HCT116 (cell line): ENCODE measurements around the gene SETSIP. TPM values are rescaled to one million over a fixed set of nuclear protein-coding genes. Genes with fewer than 3 reads are reported as not detected.

Source experiments
- ATAC-seq: fragments of 200-7000 bp; cut with Tn5 transposase; 2 replicates; pipeline ENCODE4 v1.9.1; 2020; ENCODE audit warnings: mild to moderate bottlenecking, moderate library complexity
- BruUV-seq: library from RNA; stranded (reverse); fragments of 400-500 nt; replicated peaks from 2 replicates; lab custom pipeline; 2021; lab: Mats Ljungman, UMichigan
- CTCF ChIA-PET: fragments of 300-600 bp; sonication (Branson Sonifier 250); formaldehyde crosslinking; loops from one replicate; lab custom pipeline; 2021; ENCODE audit warnings: antibody characterized with exemption; lab: Charles Lee
- POLR2A ChIA-PET: fragments of 300-600, 350-600 bp; sonication (Branson Sonifier 250); formaldehyde crosslinking; loops from one replicate; lab custom pipeline; 2021; ENCODE audit warnings: antibody characterized with exemption; lab: Charles Lee
- RAD21 ChIA-PET, 2 experiments: fragments of 300-600 bp; sonication (Branson Sonifier 250); formaldehyde crosslinking; loops; one replicate each; lab custom pipeline; 2023; ENCODE audit warnings: low total read pairs in 2 of 2; ENCODE audit not compliant: uncharacterized antibody in 2 of 2, unreplicated experiment in 2 of 2, low non-redundant PET in 1 of 2; lab: Charles Lee
- DNase-seq: peaks from one replicate; pipeline ENCODE4 v3.0.0-alpha.2; 2010; ENCODE audit warnings: low read depth, low spot score
- H2AFZ ChIP-seq: fragments of 200-600 bp; shearing (Covaris generic), sonication (generic); 2 replicates; pipeline ENCODE4 v1.6.1; 2017; ENCODE audit warnings: low read depth, mixed run types, mixed read lengths, antibody characterized with exemption, low read length; ENCODE audit not compliant: poor library complexity, severe bottlenecking
- H3K27ac ChIP-seq: 2 replicates; pipeline ENCODE4 v1.5.1; 2012; ENCODE audit warnings: low read depth, low read length
- H3K27me3 ChIP-seq: fragments of 200-600 bp; sonication (generic); 2 replicates; pipeline ENCODE4 v1.6.1; 2016; ENCODE audit warnings: mixed run types, low read length, mixed read lengths; ENCODE audit not compliant: insufficient read depth
- H3K36me3 ChIP-seq, 2 experiments: fragments of 200-500 bp in 1 of 2; fragments of 200-600 bp in 1 of 2; sonication (Bioruptor generic) in 1 of 2; sonication (generic) in 1 of 2; 2 replicates each; pipeline versions ENCODE4 v1.5.1 to v1.6.1; 2014 to 2016; ENCODE audit warnings: low read length in 2 of 2, inconsistent platforms in 1 of 2, mixed read lengths in 1 of 2, mixed run types in 1 of 2; ENCODE audit not compliant: insufficient read depth in 2 of 2, control insufficient read depth in 1 of 2
- H3K4me1 ChIP-seq, 2 experiments: fragments of 200-600 bp in 1 of 2; sonication (generic) in 1 of 2; 2 replicates each; pipeline versions ENCODE4 v1.5.1 to v1.6.1; 2012 to 2017; ENCODE audit warnings: low read length in 2 of 2, inconsistent platforms in 1 of 2, mild to moderate bottlenecking in 1 of 2, mixed read lengths in 1 of 2, mixed run types in 1 of 2, moderate library complexity in 1 of 2; ENCODE audit not compliant: insufficient read depth in 2 of 2, control insufficient read depth in 1 of 2
- H3K4me2 ChIP-seq: fragments of 200-600 bp; sonication (generic); 2 replicates; pipeline ENCODE4 v1.6.1; 2017; ENCODE audit warnings: mixed run types, low read length, mixed read lengths
- H3K4me3 ChIP-seq, 2 experiments: fragments of 200-600 bp in 1 of 2; sonication (generic) in 1 of 2; replicated peaks in 1 of 2; 2 replicates each; pipeline ENCODE4 v1.5.1; 2011 to 2016; ENCODE audit warnings: low read length in 2 of 2, control low read depth in 1 of 2, low read depth in 1 of 2, mild to moderate bottlenecking in 1 of 2, mixed read lengths in 1 of 2, mixed run types in 1 of 2
- H3K79me2 ChIP-seq: fragments of 200-600 bp; sonication (generic); 2 replicates; pipeline ENCODE4 v1.6.1; 2017; ENCODE audit warnings: mild to moderate bottlenecking, mixed run types, low read length, moderate library complexity, mixed read lengths; ENCODE audit not compliant: insufficient read depth
- H3K9ac ChIP-seq: fragments of 200-600 bp; sonication (generic); 2 replicates; pipeline ENCODE4 v1.6.1; 2016; ENCODE audit warnings: low read length, mixed read lengths
- H3K9me2 ChIP-seq: fragments of 200-600 bp; sonication (generic), shearing (Covaris generic); 2 replicates; pipeline ENCODE4 v1.6.1; 2017; ENCODE audit warnings: mixed run types, mild to moderate bottlenecking, moderate library complexity; ENCODE audit not compliant: insufficient read depth
- H3K9me3 ChIP-seq, 2 experiments: fragments of 200-500 bp in 1 of 2; fragments of 200-600 bp in 1 of 2; sonication (Bioruptor generic) in 1 of 2; sonication (generic) in 1 of 2; 2 replicates each; pipeline ENCODE4 v1.6.1; 2014 to 2017; ENCODE audit warnings: low read length in 2 of 2, mixed read lengths in 2 of 2, inconsistent platforms in 1 of 2, low read depth in 1 of 2, mild to moderate bottlenecking in 1 of 2, mixed run types in 1 of 2, moderate library complexity in 1 of 2; ENCODE audit not compliant: control insufficient read depth in 1 of 2, insufficient read depth in 1 of 2
- H4K20me1 ChIP-seq: fragments of 200-600 bp; sonication (generic), shearing (Covaris generic); 2 replicates; pipeline ENCODE4 v1.6.1; 2017; ENCODE audit warnings: mixed run types, mild to moderate bottlenecking, moderate library complexity; ENCODE audit not compliant: insufficient read depth
- ATF3 ChIP-seq: IDR thresholded peaks from 2 replicates; pipeline ENCODE4 v1.6.1; 2012
- CBX3 ChIP-seq: IDR thresholded peaks from 2 replicates; pipeline ENCODE4 v1.6.1; 2012; ENCODE audit warnings: low read depth
- CEBPB ChIP-seq: IDR thresholded peaks from 2 replicates; pipeline ENCODE4 v1.6.1; 2012; ENCODE audit warnings: low read depth
- CTCF ChIP-seq, 3 experiments: fragments of 200-600 bp in 1 of 3; sonication (generic) in 1 of 3; IDR thresholded peaks in 2 of 3; conservative IDR thresholded peaks in 1 of 3; 2 replicates each; pipeline ENCODE4 v1.5.1; 2012 to 2017; ENCODE audit warnings: low read depth in 2 of 3, low read length in 2 of 3, antibody characterized with exemption in 1 of 3, borderline replicate concordance in 1 of 3, control low read depth in 1 of 3, mild to moderate bottlenecking in 1 of 3, mixed read lengths in 1 of 3, mixed run types in 1 of 3, moderate library complexity in 1 of 3; ENCODE audit not compliant: insufficient read depth in 1 of 3
- ELF1 ChIP-seq: IDR thresholded peaks from 2 replicates; pipeline ENCODE4 v1.6.1; 2012; ENCODE audit warnings: low read depth, borderline replicate concordance
- EZH2 ChIP-seq: fragments of 200-600 bp; sonication (generic); IDR thresholded peaks from 2 replicates; pipeline ENCODE4 v1.6.1; 2017; ENCODE audit warnings: antibody characterized with exemption, mixed run types
- EZH2phosphoT487 ChIP-seq: fragments of 200-600 bp; IDR thresholded peaks from 2 replicates; pipeline ENCODE4 v1.6.1; 2018; ENCODE audit warnings: antibody characterized with exemption, borderline replicate concordance
- JUND ChIP-seq: IDR thresholded peaks from 2 replicates; pipeline ENCODE4 v1.6.1; 2012
- MAX ChIP-seq: IDR thresholded peaks from 2 replicates; pipeline ENCODE4 v1.6.1; 2012
- POLR2AphosphoS5 ChIP-seq: IDR thresholded peaks from 2 replicates; pipeline ENCODE4 v1.6.1; 2011; ENCODE audit warnings: mild to moderate bottlenecking, low read depth, low read length, moderate library complexity
- RAD21 ChIP-seq: IDR thresholded peaks from 2 replicates; pipeline ENCODE4 v1.6.1; 2012; ENCODE audit warnings: low read depth, mild to moderate bottlenecking
- REST ChIP-seq: IDR thresholded peaks from 2 replicates; pipeline ENCODE4 v1.6.1; 2012; ENCODE audit warnings: low read depth
- SIN3A ChIP-seq: IDR thresholded peaks from 2 replicates; pipeline ENCODE4 v1.6.1; 2012; ENCODE audit warnings: low read depth
- SP1 ChIP-seq: IDR thresholded peaks from 2 replicates; pipeline ENCODE4 v1.6.1; 2012; ENCODE audit warnings: low read depth
- SRF ChIP-seq: IDR thresholded peaks from 2 replicates; pipeline ENCODE4 v1.6.1; 2012; ENCODE audit warnings: low read depth
- TCF7L2 ChIP-seq: IDR thresholded peaks from 2 replicates; pipeline ENCODE4 v1.7.0; 2011; ENCODE audit warnings: borderline replicate concordance, inconsistent platforms; ENCODE audit not compliant: insufficient read depth, insufficient read length; ENCODE audit errors: extremely low read depth
- YY1 ChIP-seq: IDR thresholded peaks from 2 replicates; pipeline ENCODE4 v1.6.1; 2011; ENCODE audit warnings: low read length, low read depth, moderate library complexity, mild to moderate bottlenecking; ENCODE audit not compliant: insufficient replicate concordance; ENCODE audit errors: extremely low read depth
- ZBTB33 ChIP-seq: IDR thresholded peaks from 2 replicates; pipeline ENCODE4 v1.6.1; 2011; ENCODE audit warnings: mild to moderate bottlenecking, low read length, moderate library complexity; ENCODE audit not compliant: insufficient replicate concordance; ENCODE audit errors: extremely low read depth
- ZFX ChIP-seq: fragments of 450-650 bp; IDR thresholded peaks from 2 replicates; pipeline ENCODE4 v1.6.1; 2017
- ZNF274 ChIP-seq: fragments of 200-500 bp; sonication (Bioruptor generic); IDR thresholded peaks from 2 replicates; pipeline ENCODE4 v1.6.1; 2014; ENCODE audit warnings: mild to moderate bottlenecking, low read depth, low read length, inconsistent platforms
- intact Hi-C: fragments of 100-400 bp; cut with micrococcal nuclease; formaldehyde crosslinking; loops from 2 replicates; pipeline ENCODE4 v1.10.0; 2022
- total RNA-seq: library from RNA; stranded (reverse); gene quantifications from one replicate; pipeline ENCODE4 v1.2.1, GENCODE V29; 2021; ENCODE audit not compliant: unreplicated experiment

SETSIP gene
- total RNA-seq, 1 experiment from 2014 or later, result 0.27 TPM

GRCh38 chr1:92030656-92031107 lies 44.5 kb downstream of the SETSIP start:
- Histone ChIP-seq H3K27me3 (no peaks in the 10 kb centered on the region), H3K4me1 (peaks cover 10 to 22% of the 10 kb centered on the region in 2 experiments), H3K36me3 (no peaks in the 10 kb centered on the region), H3K9me3 (no peaks in the 10 kb centered on the region), H3K9ac (peak overlapping the region; percentile 69), H3K27ac (peak overlapping the region; percentile 53), H3K79me2 (no peaks in the 10 kb centered on the region), H3K4me3 (peak overlapping the region; percentile 58 to 78), H4K20me1 (no peaks in the 10 kb centered on the region), H2AFZ (peak overlapping the region; percentile 98), H3K4me2 (peak overlapping the region; percentile 96), H3K9me2 (no peaks in the 10 kb centered on the region)
- DNase-seq (peak; percentile 55), ATAC-seq (peak; percentile 67)
- RAD21 ChIA-PET, result interaction anchor here in 1 of 2 experiments (1.0 kb wide), 1 partner anchor 261 kb away, joined by 3 read pairs; no protein-coding TSS in a partner anchor
- intact Hi-C loops, result no loop called here
- BruUV-seq, result TSS peak; percentile 47
- CTCF ChIA-PET, result interaction anchor here (0.9 to 1.2 kb wide), 3 partner anchors 74 to 280 kb away, joined by 3 to 5 read pairs (median 4); no protein-coding TSS in a partner anchor
- POLR2A ChIA-PET, result no interaction called here
- TF ChIP-seq ZFX (no peak), RAD21 (no peak), JUND (peak; percentile 51), CEBPB (no peak), CTCF (IDR thresholded peaks at IDR 0.05 in 2 of 3, conservative IDR thresholded peaks at IDR 0.05 in 1 of 3; ENCODE audit: borderline replicate concordance in 1 of 3, insufficient read depth in 1 of 3, low read depth in 2 of 3, low read length in 2 of 3) (no peak), ELF1 (no peak; the same call in 1 of the 2 replicates), ZNF274 (no peak), SIN3A (peak; percentile 39; the same call in 1 of the 2 replicates), EZH2phosphoT487 (no peak), SRF (no peak), REST (no peak), SP1 (peak; percentile 44), CBX3 (peak; percentile 54; the same call in 1 of the 2 replicates), TCF7L2 (no peak), ZBTB33 (no peak), EZH2 (no peak), YY1 (no peak), ATF3 (no peak), POLR2AphosphoS5 (peak; percentile 51), MAX (no peak; the same call in 1 of the 2 replicates)
